HepG2 (cell line): Measurements from ENCODE around the gene RAD1. TPM values are rescaled to one million over a fixed set of nuclear protein-coding genes. Genes with fewer than 3 reads are reported as not detected.

Experiments used
- CBFB ChIP-seq: sonication (generic); formaldehyde crosslinking; IDR thresholded peaks from 2 replicates; pipeline ENCODE4 v1.4.0; 2020; ENCODE audit warnings: missing genetic modification reagents
- RORA ChIP-seq: sonication (generic); formaldehyde crosslinking; IDR thresholded peaks from 2 replicates; pipeline ENCODE4 v1.5.0; 2020; ENCODE audit warnings: mild to moderate bottlenecking, missing genetic modification reagents, moderate library complexity
- SALL2 ChIP-seq: sonication (generic); formaldehyde crosslinking; IDR thresholded peaks from 2 replicates; pipeline ENCODE4 v1.8.1; 2023; ENCODE audit warnings: mild to moderate bottlenecking, missing genetic modification reagents, inconsistent platforms
- ZBTB3 ChIP-seq: sonication (generic); formaldehyde crosslinking; IDR thresholded peaks from 2 replicates; pipeline ENCODE4 v1.4.0; 2020; ENCODE audit warnings: low read depth, mild to moderate bottlenecking, moderate library complexity, missing genetic modification reagents, borderline replicate concordance
- ZBTB40 ChIP-seq, 2 experiments: fragments of 450-650 bp in 1 of 2; sonication (generic) in 1 of 2; formaldehyde crosslinking in 1 of 2; IDR thresholded peaks; 2 replicates each; pipeline versions ENCODE4 v1.6.1 to v1.8.0; 2016 to 2022; ENCODE audit warnings: antibody characterized with exemption in 1 of 2, mild to moderate bottlenecking in 1 of 2, missing genetic modification reagents in 1 of 2
- ZFY ChIP-seq: sonication (generic); formaldehyde crosslinking; IDR thresholded peaks from 2 replicates; pipeline ENCODE4 v1.4.0; 2020; ENCODE audit warnings: missing genetic modification reagents
- ZHX2 ChIP-seq, 2 experiments: sonication (generic) in 1 of 2; formaldehyde crosslinking in 1 of 2; IDR thresholded peaks; 2 replicates each; pipeline versions ENCODE4 v1.6.1 to v1.9.0; 2014 to 2022; ENCODE audit warnings: antibody characterized with exemption in 1 of 2, borderline replicate concordance in 1 of 2, inconsistent platforms in 1 of 2, low read depth in 1 of 2, missing genetic modification reagents in 1 of 2
- ZNF274 ChIP-seq: sonication (generic); formaldehyde crosslinking; IDR thresholded peaks from 2 replicates; pipeline ENCODE4 v1.5.1; 2020; ENCODE audit warnings: mild to moderate bottlenecking, missing genetic modification reagents
- ZNF713 ChIP-seq: sonication (generic); formaldehyde crosslinking; IDR thresholded peaks from 2 replicates; pipeline ENCODE4 v1.4.0; 2020; ENCODE audit warnings: mild to moderate bottlenecking, missing genetic modification reagents
- ZNF761 ChIP-seq: sonication (generic); formaldehyde crosslinking; conservative IDR thresholded peaks from 2 replicates; pipeline ENCODE4 v1.4.0; 2020; ENCODE audit warnings: mild to moderate bottlenecking, missing genetic modification reagents
- ZNF784 ChIP-seq: sonication (generic); formaldehyde crosslinking; IDR thresholded peaks from 2 replicates; pipeline ENCODE4 v1.5.1; 2020; ENCODE audit warnings: missing genetic modification reagents, mild to moderate bottlenecking, borderline replicate concordance
- polyA plus RNA-seq, 8 experiments: library from polyadenylated mRNA; depleted of rRNA in 3 of 8; stranded (reverse) in 7 of 8; unstranded in 1 of 8; fragments of >200 nt; fragmentation: Illumina TruSeq in 4 of 8; extraction: Trizol in 4 of 8; gene quantifications; 2 replicates each; pipeline versions ENCODE4 v1.2.1 to v1.2.3, GENCODE V29; 2011 to 2016; ENCODE audit warnings: low read depth in 4 of 8, missing spikeins in 1 of 8, mixed read lengths in 1 of 8; ENCODE audit not compliant: insufficient read depth in 1 of 8
- total RNA-seq, 5 experiments: library from RNA; depleted of rRNA; stranded (reverse); fragments of >200 nt; fragmentation: Illumina TruSeq; extraction: Trizol; gene quantifications; 2 replicates each; pipeline ENCODE4 v1.2.3, GENCODE V29; 2016; ENCODE audit warnings: low read depth in 1 of 5

The RAD1 gene
- total and polyA plus RNA-seq, 2 of the 13 experiments (the other 11 are each of a cell fraction or from before 2014, with no cell fraction given) = 14.7 to 39.1 TPM

GRCh38 chr5:34915139-34915855, at the start of gene RAD1, which contains the start of gene BRIX1 (continued):
- TF ChIP-seq ZNF784 (CRISPR knock-in tag) = 0 out of 2 replicates have a peak, but pooled peaks have one; percentile 36
- peak; percentile 74; the same call in 1 of the 2 replicates for TF ChIP-seq SALL2 (CRISPR knock-in tag)
- TF ChIP-seq ZNF713 = no peak
- TF ChIP-seq ZFY (CRISPR knock-in tag) = peak; percentile 84
- 0 out of 2 replicates have a peak, but pooled peaks have one; percentile 33 for TF ChIP-seq ZNF274
- peak; percentile 65; the same call in 1 of the 2 replicates for TF ChIP-seq ZNF761 (CRISPR knock-in tag)
- TF ChIP-seq ZHX2 (IDR thresholded peaks at IDR 0.05; ENCODE audit: low read depth) = peak; percentile 93
- TF ChIP-seq ZHX2 (CRISPR knock-in tag; IDR thresholded peaks at IDR 0.05; ENCODE audit: borderline replicate concordance) = no peak; the same call in 1 of the 2 replicates
- TF ChIP-seq CBFB (CRISPR knock-in tag) = peak; percentile 84; the same call in 1 of the 2 replicates
- peak; percentile 83; the same call in 1 of the 2 replicates for TF ChIP-seq ZBTB3 (CRISPR knock-in tag)
- TF ChIP-seq ZBTB40 (IDR thresholded peaks at IDR 0.05) = peak; percentile 63
- peak; percentile 53; the same call in 1 of the 2 replicates for TF ChIP-seq ZBTB40 (CRISPR knock-in tag; IDR thresholded peaks at IDR 0.05)
- TF ChIP-seq RORA (CRISPR knock-in tag) = peak; percentile 16; the same call in 1 of the 2 replicates
